Activated CD8-positive, alpha-beta memory T cell treated with anti-CD3 and anti-CD28 coated beads, Interleukin-2, amount 50 U/mL, for 24 hours (primary cell): ENCODE measurements around the gene UBL3.
A peak's percentile ranks its signal among the peaks of the same experiment; 100 is the strongest.

Source experiments
- DNase-seq: peaks from one replicate; pipeline ENCODE4 v3.0.0-alpha.2; 2020; ENCODE audit errors: extremely low read depth

The UBL3 gene, protein sequence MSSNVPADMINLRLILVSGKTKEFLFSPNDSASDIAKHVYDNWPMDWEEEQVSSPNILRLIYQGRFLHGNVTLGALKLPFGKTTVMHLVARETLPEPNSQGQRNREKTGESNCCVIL

DNA sequence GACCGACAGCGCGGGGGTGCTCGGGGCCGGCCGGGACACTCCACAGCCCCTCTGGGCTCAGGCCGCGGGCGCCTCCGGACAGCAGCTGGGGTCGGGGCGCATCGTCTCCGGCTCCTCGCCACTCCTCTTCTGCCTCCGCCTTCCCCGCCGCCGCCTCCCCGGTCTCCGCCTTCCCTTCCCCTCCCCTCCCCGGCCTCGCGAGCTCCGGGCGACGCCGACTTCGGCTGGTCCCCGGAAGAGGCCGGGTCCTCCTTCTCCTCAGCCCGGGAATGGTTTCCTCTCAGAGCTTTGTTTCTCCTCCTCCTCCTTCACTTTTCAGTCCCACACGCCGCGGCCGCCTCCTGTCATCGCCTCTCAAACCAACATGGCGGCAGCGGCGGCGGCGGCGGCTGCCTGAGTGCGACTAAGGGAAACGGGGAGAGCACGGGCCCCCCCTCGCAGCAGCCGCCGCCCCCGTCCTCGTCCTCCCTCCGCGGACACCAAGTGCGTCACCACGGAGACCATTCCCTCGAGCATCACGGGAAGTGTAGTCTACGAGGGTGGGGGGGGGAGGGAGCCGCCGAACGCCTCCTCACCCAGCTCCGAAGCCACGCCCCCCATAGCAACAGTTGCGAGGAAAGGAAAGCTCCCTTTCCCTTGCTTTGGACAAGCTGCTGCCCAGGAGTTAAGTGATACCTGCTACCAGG, at the start of gene UBL3:
Gene UBL3, minus strand, starts transcription at position 405 of the 686 bp plus-strand sequence. CDS start 1,079 bp downstream, outside the sequence.
- peak; percentile 83 for DNase-seq

DNA sequence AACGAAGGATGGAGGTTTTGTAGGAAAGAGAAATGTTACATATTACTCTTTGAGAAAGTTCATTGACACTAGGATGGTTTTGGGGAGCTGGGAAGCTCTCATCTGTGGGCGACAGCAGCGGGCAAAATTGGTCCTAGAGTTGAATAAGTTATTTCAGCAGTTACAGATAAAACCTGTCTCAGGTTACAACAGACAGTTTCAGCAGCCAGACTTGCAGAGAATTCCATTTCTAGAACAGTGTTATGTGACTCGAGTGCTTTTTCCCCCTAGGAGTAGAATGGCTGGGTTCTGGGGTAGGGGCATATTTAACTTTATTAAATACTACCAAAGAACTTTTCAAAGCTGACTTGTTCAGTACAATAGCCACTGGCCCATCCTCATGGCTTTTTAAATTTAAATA, 46.7 kb upstream of the UBL3 start:
- no peak for DNase-seq

DNA sequence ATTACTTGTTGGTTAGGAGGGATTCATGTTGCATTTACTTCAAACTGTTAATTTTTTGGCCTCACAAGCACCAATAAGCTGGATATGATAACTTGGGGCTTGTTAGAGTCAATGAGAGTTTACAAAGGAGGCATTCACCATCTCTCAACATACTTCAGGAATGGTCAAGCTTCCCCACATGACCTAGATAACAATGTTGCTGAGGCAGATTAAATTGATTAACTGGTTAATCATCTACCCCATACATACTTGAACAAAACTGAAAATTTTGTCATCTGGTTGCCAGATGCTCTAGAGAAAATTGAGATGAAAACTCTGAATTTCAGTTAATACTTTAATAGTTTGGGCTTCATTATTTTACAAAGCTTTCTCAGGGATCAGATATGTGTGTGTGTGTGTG, 43.0 kb upstream of the UBL3 start:
- no peak for DNase-seq

DNA sequence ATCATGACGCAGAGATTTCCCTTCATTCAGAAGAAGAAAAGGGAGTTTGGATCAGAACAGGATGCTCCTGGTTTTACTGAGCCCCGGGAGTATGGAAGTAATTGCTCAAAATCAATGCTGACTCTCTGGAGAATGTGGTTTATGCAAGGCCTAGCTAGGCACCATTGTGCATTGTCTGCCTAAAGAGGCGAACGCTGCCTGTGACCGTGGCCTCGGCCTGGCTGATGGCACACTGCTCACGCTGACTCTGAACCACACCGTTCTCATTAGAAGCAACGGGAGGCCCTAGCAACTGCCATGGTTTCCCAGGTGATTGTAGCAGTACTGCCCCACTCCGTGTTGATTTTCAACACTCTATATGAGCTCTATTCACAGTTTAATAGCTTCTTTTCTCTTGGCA, 41.7 kb upstream of the UBL3 start:
- no peak for DNase-seq

DNA sequence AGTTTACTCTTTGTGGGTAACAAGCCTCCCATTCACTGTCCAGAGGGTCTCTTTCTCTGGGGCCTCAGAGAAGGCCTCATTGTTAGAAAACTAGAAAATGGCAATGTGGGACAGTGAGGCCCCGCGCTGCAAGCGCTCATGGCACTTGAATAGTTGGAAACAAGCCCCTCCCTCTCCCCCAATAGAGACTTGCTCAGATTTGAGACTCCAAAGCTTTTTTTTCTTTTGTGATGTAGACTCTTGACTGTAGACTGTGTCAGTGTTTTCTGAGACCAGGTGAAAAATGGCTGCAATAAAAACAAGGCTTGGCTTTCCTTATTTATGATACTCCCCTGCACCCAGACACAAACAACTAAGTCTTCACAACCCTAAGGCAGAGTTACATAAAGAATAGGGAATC, 38.7 kb upstream of the UBL3 start:
- no peak for DNase-seq

DNA sequence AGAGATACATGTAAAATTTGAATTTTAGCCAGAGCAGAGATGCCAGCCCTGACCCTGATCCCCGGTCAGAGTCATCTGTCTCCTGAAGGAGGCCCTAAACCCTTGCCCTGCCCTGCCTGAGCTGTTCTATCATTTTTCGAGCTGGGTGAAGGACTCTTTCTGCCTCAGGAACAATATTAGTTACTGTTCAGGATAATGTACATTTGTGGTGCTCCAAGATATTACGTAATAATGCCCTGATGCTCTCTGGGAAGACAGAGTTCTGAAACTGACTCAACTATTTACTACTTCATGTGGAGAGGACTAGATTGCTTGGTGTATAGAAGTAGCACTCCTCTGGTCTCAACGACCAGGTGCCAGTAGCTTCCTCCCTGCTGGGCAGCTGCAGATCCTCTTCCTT, 37.9 kb upstream of the UBL3 start:
- no peak for DNase-seq

DNA sequence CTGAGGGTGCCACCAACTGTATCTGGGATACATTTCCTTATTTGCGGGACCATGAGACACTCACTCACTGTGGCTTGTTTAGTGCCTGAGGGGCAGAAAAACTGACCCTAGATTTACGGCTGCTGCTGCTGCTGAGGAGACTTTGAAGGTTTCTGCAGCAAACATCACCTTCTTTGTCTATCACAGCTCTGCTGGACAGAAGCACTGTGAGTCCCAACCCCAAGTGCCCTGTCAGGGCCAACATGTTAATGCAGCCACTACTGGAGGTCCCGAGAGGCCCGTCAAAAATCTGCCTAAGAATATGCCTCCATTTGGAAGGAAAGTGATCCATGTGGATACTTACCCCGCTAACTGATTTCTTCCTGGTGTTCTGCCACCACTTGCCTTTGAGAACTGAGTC, 37.3 kb upstream of the UBL3 start:
- no peak for DNase-seq

DNA sequence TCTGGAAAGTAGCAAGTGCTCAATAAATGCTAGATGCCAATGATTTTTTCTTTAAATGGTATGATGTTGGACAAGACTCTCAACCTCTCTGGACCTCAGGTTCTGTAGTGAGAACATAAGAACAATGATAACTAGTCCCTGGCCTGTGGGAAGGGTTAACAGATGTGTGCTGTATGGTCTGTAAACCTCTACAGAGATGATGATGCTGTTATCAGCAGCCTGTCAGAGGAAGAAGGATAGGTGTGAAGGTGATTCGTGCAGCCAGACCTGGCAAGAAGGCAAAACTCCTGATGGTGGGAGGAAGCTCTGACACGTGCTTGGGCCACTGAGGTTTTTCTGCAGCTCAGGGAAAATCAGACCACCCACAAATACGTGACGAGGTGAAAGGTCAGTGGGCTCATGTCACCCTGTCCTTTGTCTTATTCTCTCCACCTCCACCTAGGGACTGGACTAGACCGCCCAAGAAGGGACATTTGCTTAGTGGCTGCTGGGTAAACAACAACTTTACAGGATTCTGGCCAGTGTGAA, 36.7 kb upstream of the UBL3 start:
- DNase-seq, result no peak

DNA sequence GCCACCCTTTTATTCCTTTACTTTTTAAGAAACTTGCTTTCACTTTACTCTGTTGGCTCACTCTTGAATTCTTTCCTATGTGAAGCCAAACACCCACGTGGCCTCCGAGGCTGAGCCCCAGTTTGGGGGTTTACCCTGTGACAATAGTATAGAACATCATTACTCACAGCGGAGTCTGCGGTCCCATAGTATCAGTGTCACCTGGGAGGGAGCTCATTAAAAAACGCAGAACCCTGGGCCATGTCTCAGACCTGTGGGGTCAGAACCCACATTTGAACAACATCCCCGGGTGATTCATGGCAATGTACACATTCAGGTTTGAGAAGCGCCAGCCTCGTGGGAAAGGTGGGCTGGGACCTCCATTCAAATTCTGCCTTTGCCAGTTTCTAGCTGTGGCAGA, 36.0 kb upstream of the UBL3 start:
- DNase-seq, result peak; percentile 27

DNA sequence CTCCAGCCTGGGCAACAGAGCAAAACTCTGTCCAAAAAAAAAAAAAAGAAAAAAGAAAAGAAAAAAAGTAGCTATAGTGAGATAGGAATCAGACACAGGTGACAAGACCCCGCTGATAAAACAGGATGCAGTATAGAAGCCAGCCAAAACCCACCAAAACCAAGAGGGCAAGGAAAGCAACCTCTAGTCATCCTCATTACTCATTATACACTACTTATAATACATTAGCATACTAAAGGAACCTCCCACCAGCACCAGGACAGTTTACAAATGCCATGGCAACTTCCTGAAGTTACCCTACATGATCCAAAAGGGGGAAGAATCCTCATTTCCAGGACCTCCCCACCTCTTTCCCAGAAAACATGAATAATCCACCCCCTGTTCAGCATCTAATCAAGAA, 35.6 kb upstream of the UBL3 start:
- DNase-seq, result no peak

DNA sequence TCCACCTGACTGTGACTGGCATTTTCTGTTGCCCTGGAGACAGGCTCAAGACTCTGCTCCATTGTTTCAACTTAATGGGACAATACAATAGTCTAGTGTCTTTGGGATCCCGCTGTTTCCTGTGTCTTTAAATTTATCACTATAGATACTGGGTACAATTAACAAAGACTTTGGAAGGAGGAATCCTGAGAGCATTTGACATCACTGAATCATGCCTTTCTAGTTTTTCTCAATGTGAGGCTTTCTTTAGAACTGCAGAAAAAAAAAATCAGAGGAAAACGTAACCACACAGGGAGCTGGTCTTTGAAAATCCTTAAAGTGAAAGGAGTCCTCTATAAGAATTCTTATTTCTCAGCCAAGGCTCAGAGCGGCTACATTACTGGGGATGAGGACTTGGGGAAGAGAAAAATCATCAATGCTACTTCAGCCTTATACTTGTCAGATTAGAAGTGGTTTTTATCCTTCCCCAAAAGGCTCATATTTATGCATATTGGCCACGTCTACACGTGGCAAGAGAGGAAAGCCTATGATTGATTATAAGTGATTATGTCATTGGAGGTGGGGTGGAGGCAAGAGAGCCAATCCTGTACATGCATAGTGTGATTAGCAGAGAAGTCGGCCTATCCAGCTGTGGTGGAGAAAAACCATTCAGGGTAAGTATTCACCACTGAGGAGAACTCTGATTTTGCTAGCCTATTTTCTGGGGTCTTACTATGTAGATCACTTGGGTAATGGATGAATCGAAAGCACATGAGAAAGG, 34.4 kb upstream of the UBL3 start:
- no peak for DNase-seq

DNA sequence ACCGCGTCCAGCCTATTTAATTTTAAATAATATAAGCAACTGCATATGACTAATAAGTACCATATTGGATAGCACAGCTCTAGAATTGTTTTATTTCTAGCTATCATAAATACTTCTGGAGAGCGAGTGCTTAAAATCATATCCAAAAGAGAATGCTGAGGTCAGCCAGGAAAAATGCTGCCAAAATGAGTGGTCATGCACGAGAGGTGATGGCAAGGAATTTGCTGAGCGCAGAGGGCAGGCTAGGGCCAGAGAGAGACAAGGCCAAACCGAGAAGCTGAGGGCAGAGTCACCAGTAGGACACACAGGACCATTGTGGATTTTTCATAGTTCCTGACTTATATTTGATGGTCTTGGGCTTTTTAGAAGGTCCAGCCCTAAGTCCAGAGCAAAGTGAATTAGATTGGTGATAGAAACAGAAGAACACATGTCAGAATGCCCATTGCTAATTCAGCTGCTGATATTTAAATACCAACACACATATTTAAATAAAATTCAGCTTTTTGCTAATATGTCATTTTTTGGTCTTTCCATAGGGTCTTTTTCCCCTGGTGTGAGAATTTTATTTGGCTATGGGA, 33.6 kb upstream of the UBL3 start:
- no peak for DNase-seq

DNA sequence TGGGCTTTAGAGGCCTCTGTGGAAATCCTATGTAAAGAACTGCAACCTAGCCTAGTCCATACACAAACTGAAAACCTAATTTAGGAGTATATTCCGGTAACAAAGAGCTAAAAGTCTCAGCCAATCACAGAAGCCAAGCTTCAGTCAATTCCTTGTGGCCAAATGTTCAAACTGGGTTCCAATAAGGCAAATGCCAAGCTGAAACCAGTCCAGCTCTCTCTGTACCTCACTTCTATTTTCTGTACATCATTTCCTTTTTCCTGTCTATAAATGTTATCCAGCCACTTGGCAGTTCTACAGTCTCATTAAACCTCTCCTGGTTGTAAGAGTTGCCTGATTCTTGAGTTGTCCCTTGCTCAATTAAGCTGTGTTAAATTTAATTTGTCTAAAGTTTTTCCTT, 31.7 kb upstream of the UBL3 start:
- no peak for DNase-seq

DNA sequence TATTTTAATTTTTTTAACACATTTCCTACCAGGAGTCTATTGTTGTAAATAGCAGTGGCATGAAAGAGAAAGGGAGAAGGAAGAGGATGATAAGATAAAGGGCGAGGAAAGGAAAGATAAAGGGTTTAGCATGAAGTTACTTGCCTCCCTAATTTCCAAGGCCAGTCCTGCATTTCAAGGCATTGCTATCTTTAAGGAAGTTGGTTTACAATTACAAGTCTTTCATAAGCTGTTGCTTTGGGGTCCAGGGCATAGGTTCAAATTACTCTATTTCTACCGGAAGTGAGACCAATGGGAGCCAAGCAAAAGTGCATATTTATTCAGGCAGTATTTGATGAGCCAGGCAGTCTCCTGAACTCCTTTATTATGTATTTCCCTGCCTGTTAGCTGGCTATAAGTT, 27.7 kb upstream of the UBL3 start:
- no peak for DNase-seq

DNA sequence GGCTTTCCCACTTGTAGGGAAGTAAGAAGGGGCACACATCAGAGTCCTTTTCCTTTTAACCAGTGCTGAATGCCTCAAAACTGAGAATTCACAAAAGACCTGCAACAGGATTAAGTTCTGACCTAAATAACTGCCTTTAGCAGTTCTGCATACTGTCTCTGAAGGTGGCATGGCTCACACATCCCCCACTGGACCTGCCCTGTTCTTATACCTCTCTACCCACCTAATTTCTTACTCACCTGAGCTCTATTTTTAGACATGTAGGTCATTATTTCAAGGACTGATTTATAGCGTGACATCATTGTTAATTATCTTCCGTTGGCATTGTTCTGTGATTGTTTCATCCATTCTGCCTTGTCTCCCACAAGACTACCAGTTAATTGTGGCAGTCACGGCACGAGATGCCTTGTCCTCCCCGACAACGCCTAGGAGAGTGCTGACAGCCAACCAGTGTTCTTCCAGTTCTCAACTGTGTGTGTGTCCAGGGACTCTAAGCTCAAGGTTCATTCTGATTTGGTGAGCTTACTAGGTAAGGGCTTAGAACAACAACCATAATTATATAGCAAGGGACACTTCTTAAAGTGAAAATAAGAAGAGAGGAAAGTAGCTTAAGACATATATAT, 27.1 kb upstream of the UBL3 start:
- no peak for DNase-seq

DNA sequence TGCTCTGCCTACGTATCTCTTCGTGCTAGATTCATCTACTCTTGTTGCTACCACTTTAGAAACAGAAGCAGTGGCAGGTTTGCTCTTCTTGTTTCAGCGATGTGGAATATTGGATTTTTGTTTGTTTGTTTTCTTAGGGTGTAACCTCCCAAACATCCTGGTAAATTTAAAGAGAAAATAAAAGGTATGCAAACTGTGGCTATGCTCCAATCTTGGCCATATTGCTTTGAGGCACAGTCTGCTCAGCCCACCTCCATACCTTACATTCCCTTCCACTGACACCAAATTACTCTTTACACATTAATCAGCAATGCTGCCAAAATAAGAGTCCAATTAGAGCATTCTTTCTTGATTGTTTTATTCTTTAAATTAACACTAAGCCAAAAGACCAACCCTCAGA, 25.2 kb upstream of the UBL3 start:
- DNase-seq, result no peak

DNA sequence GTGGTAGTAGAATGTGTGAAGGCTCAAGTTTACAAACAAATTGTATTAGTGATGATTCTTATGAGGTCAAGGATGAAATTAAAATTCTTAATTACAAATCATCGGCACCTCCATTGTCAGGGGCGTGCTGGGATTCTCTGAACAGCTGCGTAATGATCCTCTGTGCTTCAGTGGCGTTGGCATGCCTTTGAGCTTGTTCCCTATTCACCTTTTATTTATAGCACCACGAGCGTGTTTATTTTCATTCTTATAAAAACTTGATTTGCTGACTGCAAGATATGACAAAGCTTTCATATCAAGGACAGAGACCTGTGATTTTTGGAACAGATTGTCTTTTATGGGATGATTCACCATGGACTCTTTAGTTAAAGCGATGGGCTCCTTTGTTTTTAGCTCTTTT, 18.2 kb upstream of the UBL3 start:
- DNase-seq, result no peak

DNA sequence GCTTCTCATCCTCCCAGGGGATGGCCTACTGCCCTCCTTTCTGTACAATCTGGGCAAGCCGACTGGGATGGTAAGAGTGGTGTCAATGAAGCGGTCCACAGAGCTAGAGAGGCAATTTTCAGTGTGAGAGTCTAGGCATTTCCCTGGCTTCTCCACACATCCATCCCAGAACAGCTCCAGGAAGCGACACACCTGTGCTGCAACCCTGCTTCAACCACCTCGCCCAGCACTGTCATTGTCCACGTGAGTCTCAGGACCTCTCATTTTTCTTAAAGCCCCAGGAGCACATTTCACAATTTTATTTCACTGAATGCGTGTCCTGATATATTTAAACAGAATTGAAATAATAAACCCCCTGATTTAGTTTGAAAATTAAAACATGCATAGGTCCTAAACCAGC, 15.5 kb upstream of the UBL3 start:
- DNase-seq, result no peak

DNA sequence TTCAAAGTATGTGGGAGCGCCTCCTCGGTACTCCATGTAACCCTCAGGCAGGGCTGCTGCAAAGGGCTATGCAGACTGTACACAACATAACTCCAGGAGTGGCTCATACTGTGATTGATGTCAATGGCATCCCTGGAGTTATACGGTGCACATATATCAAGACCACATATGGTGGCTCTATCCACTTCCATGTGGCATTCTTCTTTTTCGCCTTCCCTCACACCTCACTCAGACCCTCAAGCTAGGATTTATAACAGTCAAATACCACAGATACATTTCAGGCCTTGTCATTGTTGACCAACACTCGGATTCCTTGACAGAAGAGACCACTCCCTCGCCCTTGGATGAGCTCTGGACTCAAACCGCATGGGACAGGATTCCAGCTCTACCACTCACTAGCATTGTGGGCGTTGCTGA, 11.3 kb upstream of the UBL3 start:
- no peak for DNase-seq

DNA sequence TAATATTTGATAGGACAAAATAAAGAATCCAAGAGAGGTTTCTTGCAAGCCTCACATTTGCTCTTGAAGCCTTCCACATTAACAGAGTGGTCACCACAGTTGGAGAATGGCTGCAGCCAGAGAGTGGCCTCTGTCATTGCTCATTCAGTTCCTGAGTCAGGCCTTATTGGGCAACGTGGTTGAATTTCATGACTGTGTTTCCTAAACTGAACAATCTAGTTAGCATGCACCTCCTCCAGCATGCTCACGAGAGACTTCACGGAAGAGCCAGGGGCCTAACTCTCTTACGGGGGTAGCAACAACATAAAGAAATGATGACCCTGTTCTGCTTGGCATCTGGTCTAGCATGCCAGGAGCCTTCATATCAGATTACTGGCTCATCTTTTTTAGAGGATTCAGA, 9.6 kb upstream of the UBL3 start:
- no peak for DNase-seq

DNA sequence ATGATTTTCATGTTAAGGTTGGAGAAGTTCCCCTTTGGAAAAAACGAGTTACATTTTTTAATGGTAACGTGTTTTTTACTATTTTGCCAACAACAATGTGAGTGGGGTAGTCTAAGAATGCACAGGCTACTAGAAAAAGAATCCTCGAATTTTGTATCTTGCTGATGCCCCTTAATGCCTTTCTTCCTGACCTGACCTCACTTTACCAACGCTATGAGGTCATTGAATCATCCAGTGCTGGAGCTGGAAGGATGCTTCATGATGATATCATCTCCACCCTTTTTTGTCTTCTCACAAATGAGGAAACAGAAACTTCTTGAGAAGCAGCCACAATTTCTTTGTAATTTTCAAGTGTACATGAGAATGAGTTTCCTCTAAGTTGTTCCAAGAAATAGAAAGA, 8.2 kb upstream of the UBL3 start:
- no peak for DNase-seq

DNA sequence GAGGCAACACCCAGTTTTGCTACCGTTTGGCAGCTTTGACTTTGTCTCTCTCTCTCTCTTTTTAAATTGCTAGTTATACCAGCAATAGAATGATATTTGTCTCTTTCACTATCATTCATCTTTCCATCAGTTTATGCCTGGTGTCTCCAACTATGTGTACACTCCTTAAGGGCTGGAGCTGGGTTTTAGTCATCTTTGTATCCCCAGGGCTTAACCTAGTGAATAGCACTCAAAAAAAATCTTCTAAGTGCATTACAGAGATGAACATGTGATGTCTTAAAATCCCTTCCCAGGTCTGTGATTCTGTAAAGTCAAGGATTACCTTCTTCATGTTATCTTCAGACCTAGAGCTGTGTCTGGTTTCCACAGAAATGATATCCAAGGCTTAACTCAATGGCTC, 7.8 kb upstream of the UBL3 start:
- DNase-seq, result no peak
